Lower leg skin (tissue), 3 donors: ENCODE measurements around the gene PET100.

Experiments
- POLR2A ChIP-seq, 2 donors: fragments of 450-650 bp; IDR thresholded peaks; one replicate each; pipeline ENCODE4 v1.6.1; 2016 to 2017; ENCODE audit warnings: antibody characterized with exemption in 2 of 2, mild to moderate bottlenecking in 1 of 2, moderate library complexity in 1 of 2
- TF ChIP-seq, protein P1 (sequence below), 3 donors: fragments of 450-650 bp; IDR thresholded peaks; one replicate each; pipeline ENCODE4 v1.5.1; 2016; ENCODE audit warnings: antibody characterized with exemption in 3 of 3, mild to moderate bottlenecking in 3 of 3, moderate library complexity in 2 of 3

- TF ChIP-seq, protein P1, sequence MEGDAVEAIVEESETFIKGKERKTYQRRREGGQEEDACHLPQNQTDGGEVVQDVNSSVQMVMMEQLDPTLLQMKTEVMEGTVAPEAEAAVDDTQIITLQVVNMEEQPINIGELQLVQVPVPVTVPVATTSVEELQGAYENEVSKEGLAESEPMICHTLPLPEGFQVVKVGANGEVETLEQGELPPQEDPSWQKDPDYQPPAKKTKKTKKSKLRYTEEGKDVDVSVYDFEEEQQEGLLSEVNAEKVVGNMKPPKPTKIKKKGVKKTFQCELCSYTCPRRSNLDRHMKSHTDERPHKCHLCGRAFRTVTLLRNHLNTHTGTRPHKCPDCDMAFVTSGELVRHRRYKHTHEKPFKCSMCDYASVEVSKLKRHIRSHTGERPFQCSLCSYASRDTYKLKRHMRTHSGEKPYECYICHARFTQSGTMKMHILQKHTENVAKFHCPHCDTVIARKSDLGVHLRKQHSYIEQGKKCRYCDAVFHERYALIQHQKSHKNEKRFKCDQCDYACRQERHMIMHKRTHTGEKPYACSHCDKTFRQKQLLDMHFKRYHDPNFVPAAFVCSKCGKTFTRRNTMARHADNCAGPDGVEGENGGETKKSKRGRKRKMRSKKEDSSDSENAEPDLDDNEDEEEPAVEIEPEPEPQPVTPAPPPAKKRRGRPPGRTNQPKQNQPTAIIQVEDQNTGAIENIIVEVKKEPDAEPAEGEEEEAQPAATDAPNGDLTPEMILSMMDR (IDR thresholded peaks at IDR 0.05) = no peak
- no peak for TF ChIP-seq POLR2A (IDR thresholded peaks at IDR 0.05)
These were observed 26.6 kb upstream of the PET100 start for GRCh38 chr19:7602935-7603497.
